Panc1 (cell line): ENCODE results near the gene TMEM212.

Experiments
- CTCF ChIP-seq: fragments of 450-650 bp; IDR thresholded peaks from 2 replicates; pipeline ENCODE4 v1.5.1; 2017; ENCODE audit warnings: mild to moderate bottlenecking
- POLR2AphosphoS5 ChIP-seq: IDR thresholded peaks from 2 replicates; pipeline ENCODE4 v1.6.1; 2012; ENCODE audit warnings: mild to moderate bottlenecking, low read depth, low read length, moderate library complexity
- REST ChIP-seq, 2 experiments: IDR thresholded peaks; 2 replicates each; pipeline ENCODE4 v1.6.1; 2011 to 2012; ENCODE audit warnings: low read depth in 2 of 2, control low read depth in 1 of 2, low read length in 1 of 2, mild to moderate bottlenecking in 1 of 2, moderate library complexity in 1 of 2; ENCODE audit not compliant: insufficient read depth in 1 of 2

- TF ChIP-seq CTCF (no peak), REST (IDR thresholded peaks at IDR 0.05; ENCODE audit: insufficient read depth in 1 of 2, low read depth in 2 of 2, low read length in 1 of 2) (no peak), POLR2AphosphoS5 (no peak)
Measured at GRCh38 chr3:171865191-171865865, 22.2 kb downstream of the TMEM212 start.
